GM12874 (cell line): ENCODE data around the gene GRIN1.

Experiments used
- TF ChIP-seq, protein P1 (sequence below): IDR thresholded peaks from 2 replicates; pipeline ENCODE4 v1.5.1; 2011; ENCODE audit warnings: low read depth, mild to moderate bottlenecking, control low read depth, low read length, moderate library complexity; ENCODE audit not compliant: insufficient read depth

GRIN1 gene

DNA sequence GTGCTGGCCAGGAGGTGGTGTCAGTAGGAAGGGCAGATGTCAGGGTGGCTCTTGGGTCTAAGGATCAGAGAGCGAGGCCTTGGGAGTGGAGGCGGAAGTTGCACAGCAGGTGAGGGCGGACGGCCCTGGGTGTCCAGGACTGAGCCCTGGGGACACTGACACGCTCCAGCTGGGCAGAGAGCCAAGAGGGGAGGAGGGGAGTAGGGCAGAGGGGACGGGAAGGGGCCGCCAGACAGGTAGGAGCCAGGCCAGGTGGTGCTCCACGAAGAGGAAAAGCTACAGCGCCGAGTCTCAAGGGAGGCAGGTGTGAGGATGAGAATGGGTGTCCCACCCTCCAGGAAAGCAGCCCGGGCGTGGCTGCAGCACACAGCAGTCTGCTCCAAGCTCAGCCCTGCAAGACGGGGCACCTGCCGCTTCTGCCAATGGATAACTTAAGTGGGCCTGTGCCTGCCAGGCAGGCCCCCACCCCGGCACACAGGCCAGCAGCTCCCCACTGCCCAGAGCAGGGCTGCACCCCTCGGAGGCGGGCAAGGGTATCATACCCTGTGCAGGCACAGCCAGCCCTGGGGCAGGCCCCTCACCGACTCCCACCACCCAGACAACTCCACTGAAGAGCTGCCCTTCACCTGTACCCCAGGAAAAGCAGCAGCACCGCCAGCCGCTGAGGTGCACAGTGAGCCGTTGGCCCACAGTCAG lies 56.7 kb downstream of the GRIN1 start:
- TF ChIP-seq, protein P1, sequence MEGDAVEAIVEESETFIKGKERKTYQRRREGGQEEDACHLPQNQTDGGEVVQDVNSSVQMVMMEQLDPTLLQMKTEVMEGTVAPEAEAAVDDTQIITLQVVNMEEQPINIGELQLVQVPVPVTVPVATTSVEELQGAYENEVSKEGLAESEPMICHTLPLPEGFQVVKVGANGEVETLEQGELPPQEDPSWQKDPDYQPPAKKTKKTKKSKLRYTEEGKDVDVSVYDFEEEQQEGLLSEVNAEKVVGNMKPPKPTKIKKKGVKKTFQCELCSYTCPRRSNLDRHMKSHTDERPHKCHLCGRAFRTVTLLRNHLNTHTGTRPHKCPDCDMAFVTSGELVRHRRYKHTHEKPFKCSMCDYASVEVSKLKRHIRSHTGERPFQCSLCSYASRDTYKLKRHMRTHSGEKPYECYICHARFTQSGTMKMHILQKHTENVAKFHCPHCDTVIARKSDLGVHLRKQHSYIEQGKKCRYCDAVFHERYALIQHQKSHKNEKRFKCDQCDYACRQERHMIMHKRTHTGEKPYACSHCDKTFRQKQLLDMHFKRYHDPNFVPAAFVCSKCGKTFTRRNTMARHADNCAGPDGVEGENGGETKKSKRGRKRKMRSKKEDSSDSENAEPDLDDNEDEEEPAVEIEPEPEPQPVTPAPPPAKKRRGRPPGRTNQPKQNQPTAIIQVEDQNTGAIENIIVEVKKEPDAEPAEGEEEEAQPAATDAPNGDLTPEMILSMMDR = no peak

DNA sequence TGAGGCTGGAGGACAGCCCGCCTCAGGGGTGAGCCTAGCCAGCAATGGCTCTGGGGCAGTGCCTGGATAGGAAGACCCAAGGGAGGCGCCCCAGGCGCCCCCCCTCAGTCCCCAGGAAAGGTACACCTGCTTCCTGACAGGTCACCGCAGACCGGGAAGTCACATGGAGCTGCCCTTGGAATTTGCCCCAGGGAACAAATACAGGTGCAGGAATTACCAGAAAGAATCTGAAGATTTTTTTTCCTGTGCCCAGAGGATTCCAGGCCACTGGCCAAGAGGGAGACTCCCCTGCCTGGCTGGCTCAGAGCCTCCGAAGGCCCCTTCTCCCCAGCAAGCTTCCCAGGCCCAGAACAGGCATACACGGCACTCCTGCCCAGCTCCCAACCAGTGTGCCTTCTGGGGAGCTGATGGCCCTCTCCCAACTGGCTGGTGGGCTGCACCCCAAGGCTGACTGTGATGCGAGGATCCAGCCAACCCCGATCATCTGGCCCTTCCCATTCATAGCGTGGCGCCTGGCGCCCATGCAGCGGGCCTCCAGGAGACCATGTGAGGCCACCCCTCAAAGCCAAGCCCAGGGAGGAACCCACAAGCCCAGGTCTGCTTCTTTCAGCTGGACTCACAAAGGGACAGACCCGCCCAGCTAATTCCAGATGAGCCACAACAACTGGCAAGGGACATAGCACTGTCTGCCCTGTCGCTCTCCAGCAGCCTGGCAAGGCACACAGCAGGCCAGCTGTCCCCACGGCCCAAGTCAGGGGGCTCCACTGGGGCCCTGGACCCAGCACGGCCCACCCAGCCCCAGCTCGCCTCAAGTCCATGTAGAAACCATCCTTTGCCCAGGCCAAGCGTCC lies 59.3 kb downstream of the GRIN1 start:
- TF ChIP-seq, protein P1 = no peak

DNA sequence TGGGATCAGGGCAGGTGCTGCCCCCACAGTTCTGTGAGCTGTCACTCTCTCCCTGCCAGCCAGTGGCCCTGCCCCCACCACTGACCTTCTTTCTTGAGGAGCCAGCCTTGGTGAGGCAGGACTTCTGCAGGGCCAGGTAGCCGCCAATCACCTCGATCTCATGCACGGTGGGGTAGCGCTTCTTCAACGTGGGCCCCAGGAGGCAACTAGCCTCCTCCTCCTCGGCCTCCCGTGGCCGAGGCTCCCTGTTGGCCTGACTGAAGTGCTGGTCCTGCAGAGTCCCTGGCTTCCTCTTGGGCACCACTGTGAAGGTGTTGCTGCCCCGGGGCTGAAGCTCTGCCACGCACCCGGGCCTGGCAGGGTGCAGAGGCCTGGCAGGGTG lies 59.9 kb downstream of the GRIN1 start:
- TF ChIP-seq, protein P1 = no peak

DNA sequence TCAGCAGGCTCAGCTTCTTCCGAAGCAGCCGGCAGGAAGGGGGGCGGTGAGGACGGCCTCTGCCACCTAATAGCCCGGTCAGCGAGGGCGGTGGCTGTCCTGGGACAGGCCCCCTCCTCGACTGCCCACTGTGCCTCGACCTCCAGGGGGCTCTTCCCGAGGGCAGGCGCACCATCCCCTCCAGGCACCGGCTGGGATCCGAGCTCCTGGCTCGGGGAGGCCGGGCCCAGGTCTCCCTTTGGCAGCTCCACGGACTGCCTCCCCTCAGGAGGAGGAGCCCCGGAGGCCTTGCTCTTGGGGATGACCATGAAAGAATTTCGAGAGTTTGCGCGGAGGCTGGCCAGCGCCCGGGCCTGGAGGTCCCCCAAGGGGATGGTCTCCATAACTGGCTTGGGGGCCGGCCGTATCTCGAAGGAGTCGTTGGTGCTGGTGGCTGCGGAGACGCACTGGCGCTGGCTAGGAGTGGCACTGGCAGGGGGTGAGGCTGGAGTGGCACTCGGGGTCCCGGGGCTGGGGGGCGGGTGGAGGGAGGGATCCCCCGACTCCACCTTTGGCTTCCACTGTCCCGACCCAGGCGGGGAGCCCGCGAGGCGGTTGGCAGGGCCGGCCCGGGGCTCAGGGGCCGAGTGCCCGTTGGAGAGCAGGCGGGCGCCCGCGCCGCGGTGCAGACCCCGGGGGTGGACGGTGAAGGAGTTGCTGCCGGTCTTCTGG lies 60.6 kb downstream of the GRIN1 start:
- TF ChIP-seq, protein P1 = no peak

DNA sequence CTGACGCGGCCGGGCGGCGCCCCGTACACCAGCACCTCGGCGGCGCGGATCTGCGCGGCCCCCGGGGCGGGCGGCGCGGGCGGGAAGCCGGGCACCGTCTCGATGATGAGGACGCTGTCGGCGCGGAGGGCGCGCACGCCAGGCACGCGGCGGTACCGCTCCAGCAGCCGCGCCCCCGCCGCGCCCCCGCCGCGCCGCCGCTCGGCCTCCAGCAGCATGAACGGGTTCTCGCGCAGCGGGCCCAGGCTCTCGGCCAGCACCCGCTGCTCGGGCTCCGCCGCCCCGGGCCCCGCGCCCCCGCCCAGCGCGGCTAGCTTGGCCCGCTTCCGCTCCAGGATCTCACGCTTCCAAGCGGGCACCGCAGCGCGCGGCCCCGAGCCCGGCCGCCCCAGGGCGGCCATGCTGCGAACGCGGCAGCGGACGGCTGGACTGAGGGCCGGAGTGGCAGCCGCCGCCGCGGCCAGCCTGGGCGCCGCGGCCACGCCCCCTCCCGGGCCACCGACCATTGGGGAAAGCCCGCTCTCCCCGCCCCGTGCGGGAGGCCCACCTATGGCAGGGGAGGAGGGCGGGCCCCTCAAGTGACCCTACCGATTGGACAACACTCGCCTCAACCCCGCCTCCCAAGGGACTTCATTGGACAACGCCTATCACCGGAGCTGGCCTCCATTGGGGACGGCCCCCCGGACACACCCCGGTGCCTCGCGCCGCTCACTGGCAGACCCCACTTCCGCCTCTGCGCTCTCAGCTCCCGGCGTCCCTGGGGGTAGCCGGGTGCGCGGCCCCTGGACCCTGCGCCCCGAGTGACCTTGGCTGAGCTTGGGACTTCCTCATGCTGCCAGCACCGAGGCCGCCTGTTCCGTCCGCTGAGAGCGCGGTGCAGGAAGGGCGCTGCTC lies 61.6 kb downstream of the GRIN1 start, which contains the start of gene TPRN:
TSS of gene TPRN (minus strand) at position 431 of the 894 bp plus-strand sequence. CDS start at position 401, 30 bp downstream.
- TF ChIP-seq, protein P1 = no peak

DNA sequence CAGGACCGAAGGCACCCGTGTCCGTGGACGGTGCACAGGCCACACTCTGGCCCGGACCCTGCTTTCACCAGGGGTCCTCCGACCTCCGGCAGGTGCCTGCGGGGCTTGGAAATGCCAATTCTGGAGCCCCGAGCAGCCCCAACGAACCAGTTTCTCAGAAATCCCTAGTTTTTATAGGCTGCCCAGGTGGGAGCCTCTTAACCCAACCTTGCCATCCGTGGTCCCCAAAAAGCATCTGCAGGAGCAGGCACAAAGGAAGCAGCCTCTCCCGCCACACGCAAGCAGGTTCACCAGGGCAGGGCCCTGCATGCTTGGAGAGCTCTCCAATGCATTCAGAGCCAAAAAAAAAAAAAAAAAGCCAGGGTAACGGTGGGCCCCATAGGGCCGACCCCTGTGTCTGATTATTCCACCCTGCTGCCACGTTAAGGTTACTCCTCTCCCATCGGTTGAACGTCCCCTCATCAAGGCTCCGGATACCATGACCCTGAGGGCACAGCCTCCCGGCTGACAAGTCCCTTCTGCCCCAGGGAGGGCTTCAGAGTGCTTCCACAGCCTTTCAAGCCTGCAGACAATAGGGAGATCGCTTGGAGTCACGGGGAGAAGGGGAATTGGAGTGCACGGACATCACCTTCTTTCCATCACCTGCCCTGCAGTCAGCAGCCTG lies 62.4 kb downstream of the GRIN1 start:
- TF ChIP-seq, protein P1 = no peak
